H1 (cell line): ENCODE measurements around the gene DUSP9. TPM values are rescaled to one million over a fixed set of nuclear protein-coding genes. Genes with fewer than 3 reads are reported as not detected.

Source experiments
- CTCF ChIA-PET: fragments of 300-600 bp; sonication (Branson Sonifier 250); formaldehyde crosslinking; loops from one replicate; lab custom pipeline; 2021; ENCODE audit not compliant: partially characterized antibody; lab: Charles Lee
- POLR2A ChIA-PET: fragments of 300-600 bp; sonication (Branson Sonifier 250); formaldehyde crosslinking; loops from one replicate; lab custom pipeline; 2021; ENCODE audit warnings: inconsistent platforms; ENCODE audit not compliant: partially characterized antibody; lab: Charles Lee
- DNase-seq, 2 experiments: peaks; one replicate each; pipeline versions ENCODE4 v3.0.0 to v3.0.0-alpha.2; 2010 to 2022; ENCODE audit warnings: low spot score in 2 of 2, low read depth in 1 of 2, mixed read lengths in 1 of 2
- FAIRE-seq: peaks from 2 replicates; lab custom pipeline; 2011; peaks lifted over from hg19 to GRCh38; lab: Jason Lieb, UNC
- H2AFZ ChIP-seq: 2 replicates; pipeline ENCODE4 v1.8.1; 2012; ENCODE audit warnings: low read length, inconsistent platforms
- H2AK5ac ChIP-seq: 2 replicates; pipeline ENCODE4 v1.6.1; 2013; ENCODE audit warnings: low read depth, low read length
- H2BK120ac ChIP-seq: replicated peaks from 2 replicates; pipeline ENCODE3; 2013; ENCODE audit warnings: low read depth, low read length, inconsistent platforms
- H2BK12ac ChIP-seq: 2 replicates; pipeline ENCODE4 v1.6.1; 2013; ENCODE audit warnings: low read depth, low read length
- H2BK15ac ChIP-seq: 2 replicates; pipeline ENCODE4 v1.6.1; 2013; ENCODE audit warnings: low read length
- H2BK20ac ChIP-seq: 2 replicates; pipeline ENCODE4 v1.6.1; 2013; ENCODE audit warnings: low read length
- H2BK5ac ChIP-seq: 2 replicates; pipeline ENCODE4 v1.6.1; 2013; ENCODE audit warnings: low read depth, low read length
- H3K14ac ChIP-seq: 2 replicates; pipeline ENCODE4 v1.6.1; 2013; ENCODE audit warnings: inconsistent platforms; ENCODE audit not compliant: insufficient read length
- H3K18ac ChIP-seq: 2 replicates; pipeline ENCODE4 v1.6.1; 2013; ENCODE audit warnings: low read length; ENCODE audit errors: extremely low read depth
- H3K23ac ChIP-seq: 2 replicates; pipeline ENCODE4 v1.6.1; 2013; ENCODE audit warnings: inconsistent platforms; ENCODE audit not compliant: insufficient read length
- H3K23me2 ChIP-seq: 2 replicates; pipeline ENCODE4 v1.6.1; 2013; ENCODE audit warnings: low read depth, low read length
- H3K27ac ChIP-seq: 2 replicates; pipeline ENCODE4 v1.6.1; 2011; ENCODE audit warnings: low read depth, low read length, inconsistent platforms
- H3K27me3 ChIP-seq, 4 experiments: replicated peaks in 1 of 4; 1 replicate in 1 of 4; 2 replicates in 3 of 4; pipeline versions ENCODE4 v1.6.1 to v1.8.1; 2011 to 2013; ENCODE audit warnings: low read length in 3 of 4, mild to moderate bottlenecking in 3 of 4, inconsistent platforms in 2 of 4, mixed read lengths in 2 of 4, moderate library complexity in 1 of 4; ENCODE audit not compliant: control insufficient read depth in 3 of 4, insufficient read depth in 3 of 4; ENCODE audit errors: extremely low read depth in 1 of 4
- H3K36me3 ChIP-seq, 4 experiments: 2 replicates each; pipeline versions ENCODE4 v1.6.1 to v1.8.1; 2011 to 2013; ENCODE audit warnings: mild to moderate bottlenecking in 4 of 4, low read length in 3 of 4, moderate library complexity in 2 of 4, control low read depth in 1 of 4, inconsistent platforms in 1 of 4; ENCODE audit not compliant: insufficient read depth in 4 of 4, control insufficient read depth in 2 of 4
- H3K4ac ChIP-seq: replicated peaks from 2 replicates; pipeline ENCODE3; 2013; ENCODE audit warnings: low read length, low read depth, mixed read lengths, inconsistent platforms; ENCODE audit not compliant: insufficient read length
- H3K4me1 ChIP-seq, 4 experiments: replicated peaks in 1 of 4; 1 replicate in 1 of 4; 2 replicates in 3 of 4; pipeline versions ENCODE4 v1.6.1 to v1.8.1; 2011 to 2013; ENCODE audit warnings: low read length in 3 of 4, inconsistent platforms in 2 of 4, mixed read lengths in 1 of 4; ENCODE audit not compliant: insufficient read depth in 4 of 4, control insufficient read depth in 3 of 4
- H3K4me2 ChIP-seq, 2 experiments: 2 replicates each; pipeline versions ENCODE4 v1.6.1 to v1.8.1; 2011 to 2013; ENCODE audit warnings: low read depth in 2 of 2, low read length in 2 of 2, control low read depth in 1 of 2, inconsistent platforms in 1 of 2, mild to moderate bottlenecking in 1 of 2; ENCODE audit not compliant: insufficient read depth in 1 of 2
- H3K4me3 ChIP-seq, 4 experiments: fragments of 200-600, 300-600 bp in 1 of 4; sonication (generic), shearing (Covaris generic), sonication (Bioruptor Twin) in 1 of 4; 2 replicates each; pipeline versions ENCODE4 v1.5.1 to v1.8.1; 2011 to 2016; ENCODE audit warnings: low read length in 4 of 4, low read depth in 3 of 4, control low read depth in 2 of 4, inconsistent platforms in 2 of 4, mild to moderate bottlenecking in 2 of 4, mixed read lengths in 1 of 4, moderate library complexity in 1 of 4; ENCODE audit not compliant: insufficient read depth in 2 of 4; ENCODE audit errors: extremely low read depth in 1 of 4
- H3K56ac ChIP-seq: replicated peaks from 2 replicates; pipeline ENCODE3; 2013; ENCODE audit warnings: low read depth, mild to moderate bottlenecking, mixed read lengths, low read length, inconsistent platforms; ENCODE audit not compliant: insufficient read length
- H3K79me1 ChIP-seq: 2 replicates; pipeline ENCODE4 v1.6.1; 2013; ENCODE audit warnings: low read depth, low read length, control low read depth
- H3K79me2 ChIP-seq, 2 experiments: 2 replicates each; pipeline versions ENCODE4 v1.6.1 to v1.8.1; 2012 to 2013; ENCODE audit warnings: low read length in 2 of 2, mild to moderate bottlenecking in 2 of 2, inconsistent platforms in 1 of 2; ENCODE audit not compliant: insufficient read depth in 2 of 2, control insufficient read depth in 1 of 2
- H3K9ac ChIP-seq, 4 experiments: replicated peaks in 1 of 4; 1 replicate in 1 of 4; 2 replicates in 3 of 4; pipeline versions ENCODE4 v1.6.1 to v1.8.1; 2011 to 2013; ENCODE audit warnings: low read depth in 3 of 4, low read length in 3 of 4, control low read depth in 2 of 4, mild to moderate bottlenecking in 2 of 4, moderate library complexity in 2 of 4, inconsistent platforms in 1 of 4; ENCODE audit errors: extremely low read depth in 1 of 4
- H3K9me3 ChIP-seq, 2 experiments: 2 replicates each; pipeline versions ENCODE4 v1.6.1 to v1.8.1; 2012 to 2013; ENCODE audit warnings: mild to moderate bottlenecking in 2 of 2, moderate library complexity in 2 of 2, control low read depth in 1 of 2, inconsistent platforms in 1 of 2, low read depth in 1 of 2, low read length in 1 of 2, mixed read lengths in 1 of 2; ENCODE audit not compliant: insufficient read depth in 2 of 2
- H4K20me1 ChIP-seq, 2 experiments: replicated peaks in 1 of 2; 2 replicates each; pipeline versions ENCODE3 to v1.8.1; 2011 to 2013; ENCODE audit warnings: inconsistent platforms in 2 of 2, low read length in 2 of 2, mild to moderate bottlenecking in 1 of 2; ENCODE audit not compliant: insufficient read depth in 2 of 2, control insufficient read depth in 1 of 2
- H4K5ac ChIP-seq: 2 replicates; pipeline ENCODE4 v1.6.1; 2013; ENCODE audit warnings: low read length, low read depth, mixed read lengths, inconsistent platforms; ENCODE audit not compliant: insufficient read length
- H4K8ac ChIP-seq: 2 replicates; pipeline ENCODE4 v1.8.0; 2013; ENCODE audit warnings: mild to moderate bottlenecking, moderate library complexity, low read length, inconsistent platforms; ENCODE audit not compliant: insufficient read depth; ENCODE audit errors: extremely low read depth
- H4K91ac ChIP-seq: replicated peaks from 2 replicates; pipeline ENCODE3; 2013; ENCODE audit warnings: low read length, mixed read lengths, inconsistent platforms; ENCODE audit not compliant: insufficient read length
- ATF2 ChIP-seq: IDR thresholded peaks from 2 replicates; pipeline ENCODE4 v1.6.1; 2012; ENCODE audit warnings: low read length, inconsistent platforms
- CTCF ChIP-seq, 3 experiments: IDR thresholded peaks; 1 replicate in 2 of 3; 2 replicates in 1 of 3; pipeline versions ENCODE4 v1.5.1 to v1.6.1; 2011; ENCODE audit warnings: low read length in 3 of 3, mild to moderate bottlenecking in 3 of 3, inconsistent platforms in 2 of 3, low read depth in 1 of 3, moderate library complexity in 1 of 3; ENCODE audit not compliant: insufficient read depth in 1 of 3; ENCODE audit errors: control extremely low read depth in 1 of 3
- WGBS, 2 experiments: shearing (Covaris generic) in 1 of 2; methylation state at CpG; one replicate each; pipeline versions ENCODE4 v1.1.6 to v1.1.7; 2013 to 2015; ENCODE audit warnings: low lambda C conversion rate in 2 of 2, mixed read lengths in 2 of 2, inconsistent platforms in 1 of 2, low coverage in 1 of 2, missing lambda C conversion rate in 1 of 2; ENCODE audit not compliant: insufficient replicate concordance in 2 of 2, insufficient coverage in 1 of 2, insufficient read length in 1 of 2; ENCODE audit errors: extremely low coverage in 1 of 2, missing lambda C conversion rate in 1 of 2; 5-methylcytosine and 5-hydroxymethylcytosine counted together
- polyA plus RNA-seq, 7 experiments: library from polyadenylated mRNA; depleted of rRNA in 3 of 7; stranded (reverse) in 5 of 7; unstranded in 2 of 7; fragments of >200 nt in 5 of 7; fragments of 200-250 nt in 2 of 7; gene quantifications; 1 replicate in 5 of 7; 2 replicates in 1 of 7; 4 replicates in 1 of 7; pipeline versions ENCODE4 v1.2.1 to v1.2.3, GENCODE V29; 2011 to 2013; ENCODE audit warnings: missing spikeins in 2 of 7, mixed read lengths in 2 of 7
- total RNA-seq: library from RNA; stranded (reverse); fragmentation: NEBNext Ultra II Directional; extraction: Animal tissue kit (Norgen Biotek cat#: 25700); gene quantifications from 2 replicates; pipeline ENCODE4 v1.2.1, GENCODE V29; 2021

The DUSP9 gene
- total and polyA plus RNA-seq, 2 of the 8 experiments (the other 6 are each of a cell fraction or from before 2014, with no cell fraction given): 0.80 to 1.1 TPM

- Histone ChIP-seq H2AFZ (no peak overlapping the region), H2BK15ac (no peak overlapping the region), H3K23me2 (no peaks in the 10 kb centered on the region), H3K4me1 (peaks cover 0 to 27% (median 11%) of the 10 kb centered on the region in 4 experiments; a peak in 6 of 7 replicates), H3K9me3 (no peaks in the 10 kb centered on the region), H2BK5ac (no peak overlapping the region), H3K27ac (no peak overlapping the region), H2AK5ac (no peak overlapping the region), H3K23ac (no peak overlapping the region), H3K79me1 (no peaks in the 10 kb centered on the region; the same call in 1 of the 2 replicates), H2BK120ac (no peak overlapping the region), H3K27me3 (no peaks in the 10 kb centered on the region), H3K4ac (no peak overlapping the region), H4K20me1 (peaks cover 2 to 4% of the 10 kb centered on the region in 2 experiments), H3K14ac (no peak overlapping the region), H4K8ac (no peak overlapping the region), H4K5ac (no peak overlapping the region), H3K4me2 (peak overlapping the region; percentile 69 to 83)
- no peak for DNase-seq
- POLR2A ChIA-PET: no interaction called here
- no peak for TF ChIP-seq ATF2
- TF ChIP-seq CTCF (IDR thresholded peaks at IDR 0.05; ENCODE audit: control extremely low read depth in 1 of 3, insufficient read depth in 1 of 3, low read depth in 1 of 3, low read length in 3 of 3): peak in 1 of 3 experiments; percentile 46; a peak in 1 of 4 replicates
- TF ChIP-seq, all 59 proteins: peak for 1
- Histone ChIP-seq H3K56ac (no peak overlapping the region), H3K79me2 (peaks cover 0 to 13% of the 10 kb centered on the region in 2 experiments; a peak in 3 of 4 replicates), H4K91ac (no peak overlapping the region), H3K36me3 (peaks cover 0 to 39% (median 8%) of the 10 kb centered on the region in 4 experiments; a peak in 5 of 8 replicates), H2BK20ac (no peak overlapping the region), H3K18ac (no peak overlapping the region; the same call in 1 of the 2 replicates), H3K9ac (no peak overlapping the region), H3K4me3 (peak overlapping the region; percentile 24 to 58 (median 40)), H2BK12ac (no peak overlapping the region)
- CTCF ChIA-PET: interaction anchor here (0.7 kb wide), 1 partner anchor 16 kb away, joined by 3 read pairs; no protein-coding TSS in a partner anchor
- no peak for FAIRE-seq
- 75% methylated on average over 13 of the region's 19 CpGs; no CpG with 5 or more reads in 1 of the 2 experiments for WGBS, 2 experiments
Observed at GRCh38 chrX:153689654-153690465, 42.9 kb downstream of the DUSP9 start.
